Astrocyte of the cerebellum (primary cell): ENCODE data around the gene SMPD3.

Experiments
- DNase-seq: peaks from one replicate; pipeline ENCODE4 v3.0.0-alpha.2; 2011; ENCODE audit warnings: low read depth
- H3K4me3 ChIP-seq: 2 replicates; pipeline ENCODE4 v1.5.1; 2011; ENCODE audit warnings: mild to moderate bottlenecking, low read depth, low read length, moderate library complexity
- in situ Hi-C: cut with HindIII; loops from 2 replicates; pipeline ENCODE4 v1.10.0; 2017; ENCODE audit warnings: low sequenced_read_pairs
- TF ChIP-seq, protein P1 (sequence below): IDR thresholded peaks from 2 replicates; pipeline ENCODE4 v1.5.1; 2012; ENCODE audit warnings: low read length, low read depth, moderate library complexity, mild to moderate bottlenecking; ENCODE audit errors: missing control alignments

SMPD3 gene

DNA sequence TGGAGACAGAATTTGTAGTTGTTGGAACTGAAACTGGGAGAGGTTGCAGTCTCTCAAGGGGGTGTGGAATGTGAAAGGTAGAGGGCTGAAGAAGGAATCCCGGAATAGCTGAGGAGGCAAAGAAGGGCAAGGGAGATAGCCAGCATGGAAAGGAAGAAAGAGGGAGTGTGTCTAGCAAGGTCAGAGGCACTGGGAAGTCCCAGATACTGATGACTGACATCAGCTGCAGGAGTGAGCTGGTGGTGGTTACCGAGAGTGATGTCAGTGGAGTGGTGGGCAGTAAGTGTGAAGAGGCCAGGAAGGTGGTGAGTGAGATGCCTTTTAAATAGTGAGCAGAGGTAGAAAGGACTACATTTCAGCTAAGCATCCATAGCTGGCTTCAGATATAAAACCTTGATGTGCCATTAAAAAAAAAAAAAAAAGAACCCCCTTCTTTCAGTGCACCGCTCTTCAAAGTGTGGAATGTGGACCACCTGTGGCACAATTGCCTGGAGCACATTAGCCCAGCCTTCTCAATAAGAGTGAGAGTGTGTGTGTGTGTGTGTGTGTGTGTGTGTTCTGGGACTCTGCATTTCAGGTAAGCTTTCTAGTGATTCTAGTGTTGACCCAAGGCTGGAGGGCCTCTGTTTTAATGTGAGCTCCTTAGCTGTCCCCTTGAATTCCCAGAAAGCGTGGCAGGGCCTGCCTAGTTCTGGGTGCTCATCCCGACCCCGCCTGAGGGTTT lies 129.0 kb downstream of the SMPD3 start:
- H3K4me3 ChIP-seq = no peak overlapping the region
- TF ChIP-seq, protein P1, sequence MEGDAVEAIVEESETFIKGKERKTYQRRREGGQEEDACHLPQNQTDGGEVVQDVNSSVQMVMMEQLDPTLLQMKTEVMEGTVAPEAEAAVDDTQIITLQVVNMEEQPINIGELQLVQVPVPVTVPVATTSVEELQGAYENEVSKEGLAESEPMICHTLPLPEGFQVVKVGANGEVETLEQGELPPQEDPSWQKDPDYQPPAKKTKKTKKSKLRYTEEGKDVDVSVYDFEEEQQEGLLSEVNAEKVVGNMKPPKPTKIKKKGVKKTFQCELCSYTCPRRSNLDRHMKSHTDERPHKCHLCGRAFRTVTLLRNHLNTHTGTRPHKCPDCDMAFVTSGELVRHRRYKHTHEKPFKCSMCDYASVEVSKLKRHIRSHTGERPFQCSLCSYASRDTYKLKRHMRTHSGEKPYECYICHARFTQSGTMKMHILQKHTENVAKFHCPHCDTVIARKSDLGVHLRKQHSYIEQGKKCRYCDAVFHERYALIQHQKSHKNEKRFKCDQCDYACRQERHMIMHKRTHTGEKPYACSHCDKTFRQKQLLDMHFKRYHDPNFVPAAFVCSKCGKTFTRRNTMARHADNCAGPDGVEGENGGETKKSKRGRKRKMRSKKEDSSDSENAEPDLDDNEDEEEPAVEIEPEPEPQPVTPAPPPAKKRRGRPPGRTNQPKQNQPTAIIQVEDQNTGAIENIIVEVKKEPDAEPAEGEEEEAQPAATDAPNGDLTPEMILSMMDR = no peak
- DNase-seq = no peak
- in situ Hi-C loops = loop anchor here (5.0 kb wide), 1 partner anchor 78 kb away; no protein-coding TSS in a partner anchor

DNA sequence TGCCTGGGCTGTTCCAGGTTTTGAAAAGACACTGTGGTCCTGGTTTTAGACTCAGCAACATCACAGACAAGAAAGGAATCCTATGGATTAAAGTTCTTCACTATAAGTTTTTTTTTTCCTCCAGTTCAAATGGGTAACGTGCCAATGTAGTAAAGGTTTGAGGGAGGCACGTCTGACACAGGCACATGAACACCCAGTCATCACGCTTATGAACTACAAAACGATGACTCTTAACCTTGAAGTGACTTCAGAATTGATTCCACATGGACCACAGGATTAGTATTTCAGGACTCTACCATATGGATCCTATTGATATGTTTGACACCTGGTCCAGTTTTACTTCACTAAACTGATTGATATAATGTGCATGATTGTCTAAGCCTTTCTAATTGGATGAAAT lies 135.2 kb downstream of the SMPD3 start:
- DNase-seq = no peak
- TF ChIP-seq, protein P1 = no peak
- no peak overlapping the region for H3K4me3 ChIP-seq
- in situ Hi-C loops = no loop called here

DNA sequence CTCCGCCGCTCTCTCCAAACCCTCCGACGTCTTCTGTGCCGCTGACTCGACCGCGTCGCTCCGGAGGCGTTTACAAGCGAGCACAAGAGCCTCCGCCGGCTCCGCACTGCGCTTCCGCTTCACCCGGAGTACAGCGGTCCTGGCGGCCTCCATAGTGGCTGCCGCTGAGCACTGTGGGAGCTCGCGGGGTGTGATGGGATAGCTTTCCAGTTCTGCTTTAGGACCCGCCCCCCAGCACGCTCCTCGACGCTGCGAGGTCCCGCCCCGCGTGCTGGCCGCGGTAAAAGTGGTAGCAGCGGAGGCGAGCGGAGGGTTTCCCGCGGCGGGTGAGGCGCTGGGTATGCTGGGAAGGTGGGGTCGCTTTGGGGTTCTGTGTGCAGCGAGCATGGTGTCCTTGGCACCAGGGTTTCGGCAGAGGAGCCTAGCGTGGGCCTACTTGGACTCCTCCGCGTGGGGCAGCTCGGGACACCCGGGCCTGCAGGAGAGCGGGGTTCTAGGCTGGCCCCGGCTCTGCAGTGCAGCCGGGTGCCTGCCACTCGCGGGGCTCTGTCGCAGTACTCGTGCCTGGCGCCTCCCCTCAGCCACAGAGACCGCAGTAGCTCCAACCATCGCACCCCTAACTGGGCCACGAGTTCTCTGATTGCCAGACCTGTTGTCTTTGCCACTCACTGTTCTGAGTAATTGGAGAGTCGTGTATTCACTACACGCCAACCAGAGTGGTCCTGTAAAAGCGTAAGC lies 137.4 kb downstream of the SMPD3 start, which contains the start of the genes PRMT7 and SLC7A6OS:
Gene PRMT7 (plus strand): TSS at position 246 of the 738 bp plus-strand sequence. CDS start 4,961 bp downstream, outside the sequence.
Gene SLC7A6OS (minus strand): TSS at position 173 of the 738 bp plus-strand sequence. CDS start 20 bp downstream, at position 153.
- H3K4me3 ChIP-seq = peak within 1 kb of the TSS; percentile 93
- in situ Hi-C loops = no loop called here
- TF ChIP-seq, protein P1 = no peak
- peak; percentile 64 for DNase-seq

DNA sequence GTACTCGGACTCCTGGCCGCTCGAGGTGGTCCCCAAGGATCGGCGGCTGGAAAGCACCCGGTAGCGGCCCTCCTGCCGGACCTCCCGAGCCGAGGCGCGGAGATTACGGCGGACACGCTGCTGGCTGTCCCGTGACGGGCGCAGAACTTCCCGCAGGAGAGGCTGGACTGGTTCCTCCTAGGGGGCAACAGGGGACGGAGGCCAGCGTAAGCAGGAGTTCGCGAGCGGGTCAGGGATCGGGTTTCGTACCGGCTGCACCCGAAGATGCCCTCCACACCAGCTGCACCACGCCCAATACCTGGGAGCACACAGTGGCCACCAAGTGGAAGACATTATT lies 137.9 kb downstream of the SMPD3 start:
- in situ Hi-C loops = no loop called here
- DNase-seq = no peak
- TF ChIP-seq, protein P1 = no peak
- H3K4me3 ChIP-seq = peak overlapping the region; percentile 93

DNA sequence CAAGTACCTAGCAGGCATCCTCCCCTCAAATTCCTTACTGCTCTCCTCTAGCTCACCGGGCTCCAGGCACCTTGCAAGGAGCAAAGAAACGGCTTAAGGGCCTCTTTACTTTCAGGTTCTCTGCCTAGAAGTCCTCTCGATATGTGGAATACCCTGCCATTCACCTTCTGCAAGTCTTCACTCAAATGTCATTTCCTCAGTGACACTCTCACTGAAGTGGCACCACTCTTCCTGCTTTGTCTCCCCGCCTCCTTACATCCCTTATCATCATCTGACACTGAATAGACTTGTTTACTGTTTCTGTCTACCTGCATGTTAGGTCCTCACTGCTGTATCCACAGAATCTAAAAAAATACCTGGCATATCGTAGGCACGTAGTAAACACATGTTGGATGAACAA lies 138.5 kb downstream of the SMPD3 start:
- peak overlapping the region; percentile 93 for H3K4me3 ChIP-seq
- DNase-seq = no peak
- in situ Hi-C loops = no loop called here
- TF ChIP-seq, protein P1 = no peak
